ENCODE results near the gene ACKR1.

The ACKR1 gene

DNA sequence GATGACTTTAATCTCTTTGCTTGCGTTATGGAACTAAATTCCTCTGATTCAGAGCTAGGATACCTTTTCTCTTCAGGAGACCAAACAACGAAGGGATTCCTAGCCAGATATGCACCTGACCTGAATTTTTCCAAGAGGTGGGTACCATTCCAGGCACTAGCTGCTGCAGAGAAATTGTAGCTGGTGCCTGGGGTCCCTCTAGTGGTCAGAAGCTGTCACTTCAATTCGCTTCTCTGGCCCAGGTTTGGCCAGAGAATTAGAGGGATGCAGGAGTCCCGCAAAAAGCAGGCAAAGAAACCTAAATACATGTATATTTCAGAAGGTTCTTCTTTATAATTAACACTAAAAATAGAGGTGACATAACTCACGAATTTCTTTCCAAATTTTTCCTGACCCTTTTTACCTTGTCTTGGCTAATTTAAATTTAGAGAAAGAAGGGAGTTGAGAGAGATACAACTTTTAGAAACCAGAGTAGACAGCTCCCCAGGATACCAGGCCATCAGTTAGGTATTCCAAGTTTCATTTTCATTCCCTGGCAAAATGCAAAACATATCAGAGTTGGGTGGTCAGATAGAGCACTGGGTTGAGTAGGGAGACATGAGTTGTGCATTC, 9.6 kb downstream of the ACKR1 start:
- DNase-seq (ENCODE audit: low read depth): no peak
- H3K4me3 ChIP-seq (ENCODE audit: low read depth, low read length): no peak overlapping the region

DNA sequence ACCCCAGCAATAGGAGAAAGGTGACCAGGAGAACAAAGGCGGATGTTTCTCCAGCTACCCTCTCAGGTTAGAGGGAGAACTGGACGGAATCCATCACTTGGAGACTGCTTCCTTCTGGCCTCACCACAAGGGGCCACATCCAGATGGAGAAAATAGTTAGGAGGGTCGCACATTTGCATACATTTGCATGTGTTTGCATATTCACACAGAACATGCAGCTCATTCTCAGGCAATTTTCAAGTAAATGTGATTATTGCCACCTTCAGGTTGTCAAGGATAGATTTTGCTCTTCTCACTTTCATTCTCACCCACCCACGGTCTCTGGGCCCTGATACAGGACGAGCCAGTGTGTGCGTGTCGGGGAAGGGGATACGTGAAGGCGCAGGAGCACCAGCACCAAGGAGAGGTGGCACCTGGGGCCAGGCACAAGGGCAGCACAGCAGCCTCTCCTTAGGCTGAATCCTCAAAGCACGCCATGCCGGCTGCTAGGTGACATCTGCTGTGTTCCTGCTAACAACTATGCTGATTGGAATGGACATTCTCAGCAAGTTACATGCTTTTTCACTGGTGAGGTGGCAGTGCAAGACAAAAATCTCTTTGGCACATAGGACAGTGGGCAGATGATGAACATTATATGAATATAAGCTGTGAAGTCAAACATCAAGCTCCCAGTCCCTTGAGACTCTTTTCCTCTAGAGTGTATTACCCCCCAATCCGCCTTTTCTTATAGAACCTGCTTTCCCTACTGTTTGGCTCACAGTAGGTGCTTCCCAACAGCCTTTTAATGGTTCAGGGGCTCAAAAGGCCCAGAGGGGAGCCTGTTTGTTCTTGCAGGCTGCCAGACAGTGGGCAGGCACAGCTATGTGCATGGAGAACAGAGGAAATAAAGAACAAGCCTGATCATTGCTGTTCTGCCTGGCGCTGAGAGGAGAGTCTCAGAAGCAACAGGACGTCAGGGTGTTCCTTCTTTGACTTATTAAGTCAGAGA, 14.3 kb downstream of the ACKR1 start:
- DNase-seq (ENCODE audit: low read depth): no peak
- H3K4me3 ChIP-seq (ENCODE audit: low read depth, low read length): no peak overlapping the region

GRCh38 chr1:159222075-159222865, 17.6 kb downstream of the ACKR1 start:
- H3K4me3 ChIP-seq (ENCODE audit: low read depth, low read length): no peak overlapping the region
- DNase-seq (ENCODE audit: low read depth): no peak

DNA sequence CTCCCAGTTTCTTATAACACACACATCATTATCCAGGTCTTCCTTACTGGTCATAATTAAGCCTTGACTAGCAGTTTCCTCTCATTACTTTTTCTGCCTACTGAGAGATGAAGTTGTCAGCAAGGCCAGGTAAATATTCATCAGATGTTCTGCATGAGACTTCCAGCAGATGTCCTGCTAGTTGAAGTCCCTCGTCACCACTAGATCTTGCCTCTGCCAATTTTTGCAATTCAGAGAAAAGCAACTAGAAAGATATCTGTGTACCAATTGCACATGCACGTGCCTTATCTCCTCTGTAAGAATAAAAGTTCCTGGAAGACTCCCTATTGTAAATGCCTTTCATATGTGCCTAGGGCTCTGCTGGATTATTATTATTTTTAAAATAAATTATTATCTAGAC, 18.3 kb downstream of the ACKR1 start:
- DNase-seq (ENCODE audit: low read depth): no peak

DNA sequence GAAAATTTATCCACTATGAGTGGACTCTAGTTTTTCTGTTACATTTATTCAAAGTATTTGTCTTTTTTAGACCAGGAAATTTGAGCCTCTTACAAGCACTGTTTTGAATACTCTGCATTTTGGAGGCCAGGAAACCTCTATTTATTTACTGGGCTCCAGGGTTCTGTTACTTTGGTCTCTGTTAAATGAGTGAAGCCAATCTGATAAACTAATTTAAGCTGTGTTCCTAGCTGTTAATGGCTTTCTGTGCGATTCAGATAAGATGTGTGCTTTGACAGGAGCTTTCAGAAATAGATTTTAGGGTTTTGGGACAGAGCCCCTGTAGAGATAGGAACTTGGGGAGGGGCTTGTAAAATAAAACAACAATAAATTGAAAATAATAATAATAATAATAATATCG, 23.9 kb downstream of the ACKR1 start:
- no peak overlapping the region for H3K4me3 ChIP-seq (ENCODE audit: low read depth, low read length)
- DNase-seq (ENCODE audit: low read depth): no peak

More for the DNA sequence above, 18.3 kb downstream of the ACKR1 start:
- H3K4me3 ChIP-seq (ENCODE audit: low read depth, low read length): no peak overlapping the region

GRCh38 chr1:159229260-159229885, 24.7 kb downstream of the ACKR1 start:
- no peak for DNase-seq (ENCODE audit: low read depth)
- no peak overlapping the region for H3K4me3 ChIP-seq (ENCODE audit: low read depth, low read length)

- no peak for DNase-seq (ENCODE audit: low read depth)
- no peak overlapping the region for H3K4me3 ChIP-seq (ENCODE audit: low read depth, low read length)
These were observed 25.2 kb downstream of the ACKR1 start for GRCh38 chr1:159229896-159230295.

DNA sequence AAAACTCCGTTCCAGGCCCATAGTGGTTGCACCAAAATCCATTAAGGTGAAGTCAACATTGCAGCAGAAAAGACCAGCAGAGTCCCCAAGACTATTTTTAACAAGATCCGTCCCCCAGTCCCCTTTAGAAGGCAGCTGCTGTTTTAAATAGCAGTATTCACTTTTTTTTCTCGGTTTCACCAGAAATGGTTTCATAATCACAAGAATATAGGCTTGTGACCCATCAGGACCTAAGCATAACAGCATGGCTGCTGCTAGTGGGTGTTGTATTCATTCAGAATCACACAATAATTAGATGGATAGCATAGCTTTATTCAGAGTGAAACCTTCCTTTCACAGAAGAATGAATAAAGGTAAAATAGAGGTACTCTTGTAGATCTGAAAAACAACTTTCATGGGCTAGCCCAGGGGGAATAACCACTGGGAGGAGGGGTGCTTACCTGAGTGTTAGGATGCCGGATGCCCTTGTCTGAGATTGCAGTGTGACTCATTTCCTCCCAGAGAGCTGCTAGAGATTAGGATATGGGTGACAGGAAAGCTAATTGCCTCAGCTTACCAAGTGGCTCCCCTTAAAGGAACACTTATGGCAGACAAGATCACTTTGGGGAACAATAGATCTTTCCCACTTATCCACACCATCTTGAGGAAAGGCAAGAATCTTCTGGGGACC, 35.0 kb downstream of the ACKR1 start:
- DNase-seq (ENCODE audit: low read depth): no peak
- H3K4me3 ChIP-seq (ENCODE audit: low read depth, low read length): no peak overlapping the region

DNA sequence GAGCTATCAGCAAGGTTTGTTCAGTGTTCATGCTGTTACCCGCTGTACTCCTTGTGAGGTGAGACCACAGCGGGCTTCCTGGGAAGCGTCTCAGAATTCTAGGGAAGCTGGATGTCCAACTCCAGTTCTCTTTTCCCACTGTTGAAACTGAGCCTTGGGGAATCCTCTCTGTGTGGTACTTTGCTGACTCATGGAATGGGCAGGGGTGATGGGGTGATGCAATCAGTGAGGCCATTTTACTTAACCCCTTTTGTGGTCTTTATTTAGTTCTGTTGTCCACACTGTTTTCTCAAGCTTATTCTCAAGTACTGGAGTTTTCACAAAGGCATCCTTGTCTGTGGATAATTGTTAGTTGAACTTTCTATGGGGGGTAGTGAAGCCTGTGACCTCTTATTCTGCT, 42.6 kb downstream of the ACKR1 start:
- no peak for DNase-seq (ENCODE audit: low read depth)
- no peak overlapping the region for H3K4me3 ChIP-seq (ENCODE audit: low read depth, low read length)

DNA sequence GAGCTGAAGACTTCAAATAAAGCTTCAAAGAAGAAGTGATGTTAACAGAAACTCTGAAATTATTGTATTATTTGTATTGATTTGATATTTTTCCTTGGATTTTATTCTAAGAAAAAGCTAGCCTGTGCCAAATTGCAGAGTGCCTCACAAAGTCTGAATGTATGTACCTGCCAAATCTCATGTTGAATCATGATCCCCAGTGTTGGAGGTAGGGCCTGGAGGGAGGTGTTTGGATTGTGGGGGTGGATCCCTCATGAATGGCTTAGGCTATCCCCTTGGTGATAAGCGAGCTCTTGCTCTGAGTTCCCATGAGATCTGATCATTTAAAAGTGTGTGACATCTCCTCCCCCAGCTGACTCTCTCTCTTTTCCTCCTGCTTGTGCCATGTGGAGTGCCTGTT, 43.6 kb downstream of the ACKR1 start:
- no peak overlapping the region for H3K4me3 ChIP-seq (ENCODE audit: low read depth, low read length)
- no peak for DNase-seq (ENCODE audit: low read depth)

- no peak for DNase-seq (ENCODE audit: low read depth)
- H3K4me3 ChIP-seq (ENCODE audit: low read depth, low read length): no peak overlapping the region
These were observed 46.1 kb downstream of the ACKR1 start for GRCh38 chr1:159250638-159251216.

Data from skeletal muscle cell (primary cell).